HEK293T (cell line): Measurements from ENCODE around the gene PLK3.

ENCODE experiments used
- ARNT ChIP-seq: fragments of 450-650 bp; IDR thresholded peaks from 2 replicates; pipeline ENCODE4 v1.6.1; 2017; ENCODE audit warnings: mild to moderate bottlenecking
- BHLHE40 ChIP-seq: fragments of 450-650 bp; IDR thresholded peaks from 2 replicates; pipeline ENCODE4 v1.6.1; 2016; ENCODE audit warnings: mild to moderate bottlenecking, moderate library complexity, borderline replicate concordance
- CTBP1 ChIP-seq: fragments of 450-650 bp; IDR thresholded peaks from 2 replicates; pipeline ENCODE4 v1.6.1; 2016; ENCODE audit warnings: borderline replicate concordance
- ELF4 ChIP-seq: fragments of 450-650 bp; IDR thresholded peaks from 2 replicates; pipeline ENCODE4 v1.6.1; 2017; ENCODE audit warnings: antibody characterized with exemption
- FOXA1 ChIP-seq: fragments of 450-650 bp; IDR thresholded peaks from 2 replicates; pipeline ENCODE4 v1.6.1; 2016; ENCODE audit warnings: mild to moderate bottlenecking
- FOXM1 ChIP-seq: fragments of 450-650 bp; IDR thresholded peaks from 2 replicates; pipeline ENCODE4 v1.6.1; 2017; ENCODE audit warnings: mild to moderate bottlenecking, borderline replicate concordance
- NFRKB ChIP-seq: fragments of 450-650 bp; IDR thresholded peaks from 2 replicates; pipeline ENCODE4 v1.6.1; 2016; ENCODE audit warnings: mild to moderate bottlenecking, moderate library complexity
- SP1 ChIP-seq: fragments of 450-650 bp; IDR thresholded peaks from 2 replicates; pipeline ENCODE4 v1.6.1; 2017
- SUZ12 ChIP-seq: fragments of 450-650 bp; IDR thresholded peaks from 2 replicates; pipeline ENCODE4 v1.6.1; 2016; ENCODE audit warnings: mild to moderate bottlenecking
- TARDBP ChIP-seq: fragments of 450-650 bp; IDR thresholded peaks from 2 replicates; pipeline ENCODE4 v1.6.1; 2016
- ZNF384 ChIP-seq: fragments of 450-650 bp; IDR thresholded peaks from 2 replicates; pipeline ENCODE4 v1.6.1; 2016

GRCh38 chr1:44784094-44785028, 15.8 kb upstream of the PLK3 start:
- TF ChIP-seq SUZ12 (no peak), ELF4 (no peak), SP1 (no peak), FOXM1 (no peak), CTBP1 (no peak), NFRKB (no peak), FOXA1 (no peak), ZNF384 (no peak), ARNT (no peak), TARDBP (no peak), BHLHE40 (no peak)
